ENCODE results near the gene CIAO1. TPM values are rescaled to one million over a fixed set of nuclear protein-coding genes. Genes with fewer than 3 reads are reported as not detected.

CIAO1 gene
- total and polyA plus RNA-seq, 2 donors (not counting 1 experiment from before 2014, with no cell fraction given) = 74.8 to 85.4 TPM

- Histone ChIP-seq H3K4me1 (ENCODE audit: control insufficient read depth in 2 of 2, insufficient read depth in 2 of 2, low read length in 2 of 2) (peaks cover 16 to 18% of the 10 kb centered on the region in 2 donors), H2AFZ (ENCODE audit: insufficient read depth, low read depth, low read length, poor library complexity, severe bottlenecking) (no peak overlapping the region), H3K9ac (ENCODE audit: low read length) (no peak overlapping the region), H3K9me3 (ENCODE audit: control extremely low read depth in 1 of 3, control insufficient read depth in 2 of 3, insufficient read depth in 1 of 3, low read length in 2 of 3) (no peaks in the 10 kb centered on the region), H3K4me3 (ENCODE audit: control extremely low read depth in 1 of 5, extremely low read depth in 1 of 5, insufficient read depth in 1 of 5, low read depth in 2 of 5, low read length in 4 of 5) (no peak overlapping the region), H3K79me2 (ENCODE audit: control insufficient read depth, insufficient read depth, low read length) (peaks cover 38% of the 10 kb centered on the region), H4K20me1 (ENCODE audit: control insufficient read depth, insufficient read depth, low read length, poor library complexity, severe bottlenecking) (peaks cover 2% of the 10 kb centered on the region), H3K27me3 (replicated peaks in 1 of 4; ENCODE audit: control extremely low read depth in 1 of 4, control insufficient read depth in 3 of 4, insufficient read depth in 4 of 4, low read length in 3 of 4) (no peaks in the 10 kb centered on the region), H3K27ac (ENCODE audit: low read length in 2 of 2) (no peak overlapping the region), H3K36me3 (replicated peaks in 1 of 2; ENCODE audit: control extremely low read depth in 1 of 2, control insufficient read depth in 1 of 2, extremely low read depth in 1 of 2, insufficient read depth in 2 of 2, low read length in 1 of 2) (peaks cover 0 to 14% of the 10 kb centered on the region in 2 experiments), H3K4me2 (replicated peaks; ENCODE audit: low read depth, low read length, poor library complexity, severe bottlenecking) (no peak overlapping the region)
- intact Hi-C loops (cut with micrococcal nuclease) = no loop called here
- Mint-ChIP-seq H3K4me3 (no peak overlapping the region), H3K27me3 (no peaks in the 10 kb centered on the region), H3K4me1 (peaks cover 28% of the 10 kb centered on the region), H3K27ac (no peak overlapping the region), H3K9me3 (ENCODE audit: insufficient read depth) (no peaks in the 10 kb centered on the region)
- CTCF ChIA-PET = interaction anchor here (0.6 kb wide), 1 partner anchor 548 kb away, joined by 4 read pairs; no protein-coding TSS in a partner anchor
- TF ChIP-seq CTCF (IDR thresholded peaks at IDR 0.05) = no peak
- no peak for TF ChIP-seq EZH2 (IDR thresholded peaks at IDR 0.05; ENCODE audit: borderline replicate concordance, insufficient read depth, low read depth, low read length, poor library complexity, severe bottlenecking)
- POLR2A ChIA-PET = interaction anchor here (0.7 to 1.7 kb wide), 2 partner anchors 13 to 34 kb away, joined by 4 read pairs; no protein-coding TSS in a partner anchor
- ATAC-seq (ENCODE audit: low read depth) = no peak
- WGBS (ENCODE audit: insufficient coverage) = 100% methylated on average over 2 of the region's 5 CpGs
- no peak for DNase-seq
Measured at GRCh38 chr2:96308248-96308647, 42.2 kb downstream of the CIAO1 start.

GRCh38 chr2:96315005-96315399 is 49.0 kb downstream of the CIAO1 start:
- ATAC-seq (ENCODE audit: low read depth) = no peak
- POLR2A ChIA-PET = no interaction called here
- no peaks in the 10 kb centered on the region for H3K27me3 Mint-ChIP-seq

More at GRCh38 chr2:96315005-96315399, 49.0 kb downstream of the CIAO1 start:
- H3K27me3 ChIP-seq (replicated peaks in 1 of 4; ENCODE audit: control extremely low read depth in 1 of 4, control insufficient read depth in 3 of 4, insufficient read depth in 4 of 4, low read length in 3 of 4) = no peaks in the 10 kb centered on the region
- CTCF ChIA-PET = interaction anchor here (0.7 kb wide), 1 partner anchor 110 kb away, joined by 4 read pairs; no protein-coding TSS in a partner anchor
- peaks cover 15 to 18% of the 10 kb centered on the region in 2 donors for H3K4me1 ChIP-seq (ENCODE audit: control insufficient read depth in 2 of 2, insufficient read depth in 2 of 2, low read length in 2 of 2)
- no peak for TF ChIP-seq EZH2 (IDR thresholded peaks at IDR 0.05; ENCODE audit: borderline replicate concordance, insufficient read depth, low read depth, low read length, poor library complexity, severe bottlenecking)
- Mint-ChIP-seq H3K9me3 (ENCODE audit: insufficient read depth) (no peaks in the 10 kb centered on the region), H3K4me3 (no peak overlapping the region), H3K27ac (peak overlapping the region; percentile 37), H3K4me1 (peaks cover 21% of the 10 kb centered on the region)
- no peaks in the 10 kb centered on the region for H3K36me3 ChIP-seq (replicated peaks in 1 of 2; ENCODE audit: control extremely low read depth in 1 of 2, control insufficient read depth in 1 of 2, extremely low read depth in 1 of 2, insufficient read depth in 2 of 2, low read length in 1 of 2)
- H3K9ac ChIP-seq (ENCODE audit: low read length) = no peak overlapping the region
- no peak overlapping the region for H3K27ac ChIP-seq (ENCODE audit: low read length in 2 of 2)
- no peak overlapping the region for H2AFZ ChIP-seq (ENCODE audit: insufficient read depth, low read depth, low read length, poor library complexity, severe bottlenecking)
- no peaks in the 10 kb centered on the region for H3K9me3 ChIP-seq (ENCODE audit: control extremely low read depth in 1 of 3, control insufficient read depth in 2 of 3, insufficient read depth in 1 of 3, low read length in 2 of 3)
- H3K4me3 ChIP-seq (ENCODE audit: control extremely low read depth in 1 of 5, extremely low read depth in 1 of 5, insufficient read depth in 1 of 5, low read depth in 2 of 5, low read length in 4 of 5) = no peak overlapping the region
- DNase-seq = no peak
- H3K4me2 ChIP-seq (replicated peaks; ENCODE audit: low read depth, low read length, poor library complexity, severe bottlenecking) = no peak overlapping the region
- intact Hi-C loops (cut with micrococcal nuclease) = no loop called here
- H3K79me2 ChIP-seq (ENCODE audit: control insufficient read depth, insufficient read depth, low read length) = no peaks in the 10 kb centered on the region
- WGBS (ENCODE audit: insufficient coverage) = 69% methylated on average over 2 of the region's 3 CpGs
- H4K20me1 ChIP-seq (ENCODE audit: control insufficient read depth, insufficient read depth, low read length, poor library complexity, severe bottlenecking) = no peaks in the 10 kb centered on the region
